HFFc6 (cell line): ENCODE data around the gene GBP1. TPM values are rescaled to one million over a fixed set of nuclear protein-coding genes. Genes with fewer than 3 reads are reported as not detected.
"Not testable (repeated sequence)": the region's sequence is repeated elsewhere in the genome, so short reads cannot be mapped to it uniquely, and the experiment has no call there.

Experiments used
- DNase-seq: peaks from one replicate; pipeline ENCODE4 v3.0.0-alpha.2; 2018
- H3K27ac Mint-ChIP-seq: 2 replicates; pipeline ENCODE4 v1.8.0; 2020; ENCODE audit warnings: mild to moderate bottlenecking, mixed read lengths
- H3K27me3 Mint-ChIP-seq: 2 replicates; pipeline ENCODE4 v1.8.0; 2021; ENCODE audit warnings: mild to moderate bottlenecking, moderate library complexity, mixed read lengths; ENCODE audit not compliant: insufficient read depth
- H3K36me3 Mint-ChIP-seq: 2 replicates; pipeline ENCODE4 v1.8.0; 2021; ENCODE audit warnings: low read depth, mixed read lengths
- H3K4me1 Mint-ChIP-seq: 2 replicates; pipeline ENCODE4 v1.8.0; 2020; ENCODE audit warnings: low read depth, mixed read lengths
- H3K4me3 Mint-ChIP-seq: 2 replicates; pipeline ENCODE4 v1.8.0; 2020; ENCODE audit warnings: mild to moderate bottlenecking, moderate library complexity, mixed read lengths
- H3K9me3 Mint-ChIP-seq: 2 replicates; pipeline ENCODE4 v1.8.0; 2020; ENCODE audit warnings: mild to moderate bottlenecking, mixed read lengths
- total RNA-seq, 6 experiments: library from RNA; stranded (reverse); fragmentation: NEBNext Ultra II Directional; extraction: Animal tissue kit (Norgen Biotek cat#: 25700); gene quantifications; 2 replicates in 1 of 6; 3 replicates in 5 of 6; pipeline ENCODE4 v1.2.3, GENCODE V29; 2021
- TF ChIP-seq, protein P1 (sequence below): fragments of 200-600 bp; sonication (generic); IDR thresholded peaks from 2 replicates; pipeline ENCODE4 v1.5.0; 2021; ENCODE audit warnings: antibody characterized with exemption, mild to moderate bottlenecking

The GBP1 gene
- total RNA-seq, 6 experiments from 2014 or later, result 26.7 to 32.7 (median 29.9) TPM

DNA sequence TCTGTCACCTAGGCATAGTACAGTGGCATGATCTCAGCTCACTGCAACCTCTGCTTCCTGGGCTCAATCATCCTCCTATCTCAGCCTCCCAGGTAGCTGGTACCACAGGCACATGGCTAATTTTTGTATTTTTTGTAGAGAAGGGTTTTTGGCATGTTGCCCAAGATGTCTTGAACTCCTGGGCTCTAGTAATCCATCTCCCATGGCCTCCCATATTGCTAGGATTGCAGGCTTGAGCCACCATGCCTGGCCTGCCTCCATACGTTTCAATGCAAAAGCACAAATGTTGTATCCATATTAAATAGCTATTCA, 24.7 kb downstream of the GBP1 start:
- TF ChIP-seq, protein P1, sequence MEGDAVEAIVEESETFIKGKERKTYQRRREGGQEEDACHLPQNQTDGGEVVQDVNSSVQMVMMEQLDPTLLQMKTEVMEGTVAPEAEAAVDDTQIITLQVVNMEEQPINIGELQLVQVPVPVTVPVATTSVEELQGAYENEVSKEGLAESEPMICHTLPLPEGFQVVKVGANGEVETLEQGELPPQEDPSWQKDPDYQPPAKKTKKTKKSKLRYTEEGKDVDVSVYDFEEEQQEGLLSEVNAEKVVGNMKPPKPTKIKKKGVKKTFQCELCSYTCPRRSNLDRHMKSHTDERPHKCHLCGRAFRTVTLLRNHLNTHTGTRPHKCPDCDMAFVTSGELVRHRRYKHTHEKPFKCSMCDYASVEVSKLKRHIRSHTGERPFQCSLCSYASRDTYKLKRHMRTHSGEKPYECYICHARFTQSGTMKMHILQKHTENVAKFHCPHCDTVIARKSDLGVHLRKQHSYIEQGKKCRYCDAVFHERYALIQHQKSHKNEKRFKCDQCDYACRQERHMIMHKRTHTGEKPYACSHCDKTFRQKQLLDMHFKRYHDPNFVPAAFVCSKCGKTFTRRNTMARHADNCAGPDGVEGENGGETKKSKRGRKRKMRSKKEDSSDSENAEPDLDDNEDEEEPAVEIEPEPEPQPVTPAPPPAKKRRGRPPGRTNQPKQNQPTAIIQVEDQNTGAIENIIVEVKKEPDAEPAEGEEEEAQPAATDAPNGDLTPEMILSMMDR, result no peak
- Mint-ChIP-seq H3K9me3 (peaks cover 4% of the 10 kb centered on the region; the same call in 1 of the 2 replicates), H3K27me3 (peaks cover 8% of the 10 kb centered on the region; the same call in 1 of the 2 replicates), H3K27ac (no peak overlapping the region), H3K4me1 (peaks cover 15% of the 10 kb centered on the region), H3K36me3 (no peaks in the 10 kb centered on the region), H3K4me3 (no peak overlapping the region)
- DNase-seq, result no peak

DNA sequence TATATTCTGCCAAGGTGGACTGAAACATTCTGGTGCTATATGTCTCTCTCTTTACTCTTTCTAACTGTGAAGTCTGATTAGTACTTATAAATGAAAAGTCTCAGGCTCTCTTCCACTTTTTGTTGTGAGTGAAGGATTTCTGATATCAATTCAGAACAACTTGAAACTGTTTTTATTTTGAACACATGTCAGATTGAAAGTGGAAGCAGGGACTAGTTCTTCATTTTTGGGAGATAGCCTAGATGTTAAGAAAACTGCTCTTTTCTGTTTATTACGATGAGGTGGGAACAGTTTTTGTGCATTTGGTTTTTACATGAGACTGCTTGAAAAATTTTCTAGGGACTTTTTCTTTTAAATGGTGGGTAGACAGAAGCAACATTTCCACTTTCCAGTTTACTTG, 27.8 kb downstream of the GBP1 start:
- Mint-ChIP-seq H3K4me3 (no peak overlapping the region), H3K36me3 (no peaks in the 10 kb centered on the region), H3K9me3 (no peaks in the 10 kb centered on the region), H3K27me3 (peaks cover 16% of the 10 kb centered on the region), H3K4me1 (peaks cover 15% of the 10 kb centered on the region), H3K27ac (no peak overlapping the region)
- DNase-seq, result no peak
- TF ChIP-seq, protein P1, result no peak

DNA sequence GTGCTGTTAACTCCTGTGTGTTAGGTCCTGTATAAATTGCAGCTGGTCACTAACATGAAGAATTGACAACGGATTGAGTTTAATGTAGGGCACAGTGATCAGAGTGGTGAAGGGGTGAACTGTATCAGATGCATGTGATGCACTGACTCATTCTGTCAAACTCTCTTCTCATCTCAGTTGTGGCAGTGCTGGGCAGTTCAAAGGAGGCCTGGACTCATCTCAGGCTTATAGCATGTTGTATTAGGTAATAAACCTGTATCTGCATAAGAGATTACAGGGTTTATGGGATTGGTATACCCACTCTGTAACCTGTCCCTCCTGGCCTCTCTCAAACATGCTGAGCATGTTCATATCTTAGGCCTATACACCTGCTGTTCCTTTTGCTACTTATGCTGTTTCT, 29.9 kb downstream of the GBP1 start:
- no peak for DNase-seq
- peaks cover 15% of the 10 kb centered on the region for H3K27me3 Mint-ChIP-seq
- H3K27ac Mint-ChIP-seq, result no peak overlapping the region
- H3K4me3 Mint-ChIP-seq, result no peak overlapping the region
- peaks cover 6% of the 10 kb centered on the region for H3K9me3 Mint-ChIP-seq
- H3K4me1 Mint-ChIP-seq, result no peaks in the 10 kb centered on the region
- TF ChIP-seq, protein P1, result no peak
- H3K36me3 Mint-ChIP-seq, result no peaks in the 10 kb centered on the region; the same call in 1 of the 2 replicates

DNA sequence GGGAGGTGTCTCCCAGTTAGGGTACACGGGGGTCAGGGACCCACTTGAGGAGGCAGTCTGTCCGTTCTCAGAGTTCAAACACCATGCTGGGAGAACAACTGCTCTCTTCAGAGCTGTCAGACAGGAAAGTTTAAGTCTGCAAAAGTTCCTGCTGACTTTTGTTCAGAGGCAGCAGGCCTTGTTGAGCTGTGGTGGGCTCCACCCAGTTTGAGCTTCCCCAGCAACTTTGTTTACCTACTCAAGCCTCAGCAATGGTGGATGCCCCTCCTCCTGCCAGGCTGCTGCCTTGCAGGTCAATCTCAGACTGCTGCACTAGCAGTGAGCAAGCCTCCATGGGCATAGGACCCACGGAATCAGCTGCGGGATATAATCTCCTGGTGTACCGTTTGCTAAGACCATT, 31.0 kb downstream of the GBP1 start:
- not testable (repeated sequence) for H3K4me3 Mint-ChIP-seq, DNase-seq, H3K36me3 Mint-ChIP-seq, H3K27ac Mint-ChIP-seq, H3K4me1 Mint-ChIP-seq
- Mint-ChIP-seq H3K9me3 (peaks cover 10% of the 10 kb centered on the region), H3K27me3 (peaks cover 14% of the 10 kb centered on the region)

DNA sequence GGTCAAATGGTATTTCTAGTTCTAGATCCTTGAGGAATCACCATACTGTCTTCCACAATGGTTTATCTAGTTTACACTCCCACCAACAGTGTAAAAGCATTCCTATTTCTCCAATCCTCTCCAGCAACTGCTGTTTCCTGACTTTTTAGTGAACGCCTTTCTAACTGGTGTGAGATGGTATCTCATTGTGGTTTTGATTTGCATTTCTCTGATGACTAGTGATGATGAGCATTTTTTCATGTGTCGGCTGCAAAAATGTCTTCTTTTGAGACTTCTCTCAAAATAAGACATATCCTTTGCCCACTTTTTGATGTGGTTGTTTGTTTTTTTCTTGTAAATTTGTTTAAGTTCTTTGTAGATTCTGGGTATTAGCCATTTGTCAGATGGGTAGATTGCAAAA, 36.0 kb downstream of the GBP1 start:
- peaks cover 11% of the 10 kb centered on the region for H3K27me3 Mint-ChIP-seq
- not testable (repeated sequence) for H3K36me3 Mint-ChIP-seq, H3K27ac Mint-ChIP-seq, DNase-seq, H3K4me3 Mint-ChIP-seq, H3K4me1 Mint-ChIP-seq
- H3K9me3 Mint-ChIP-seq, result peaks cover 10% of the 10 kb centered on the region

DNA sequence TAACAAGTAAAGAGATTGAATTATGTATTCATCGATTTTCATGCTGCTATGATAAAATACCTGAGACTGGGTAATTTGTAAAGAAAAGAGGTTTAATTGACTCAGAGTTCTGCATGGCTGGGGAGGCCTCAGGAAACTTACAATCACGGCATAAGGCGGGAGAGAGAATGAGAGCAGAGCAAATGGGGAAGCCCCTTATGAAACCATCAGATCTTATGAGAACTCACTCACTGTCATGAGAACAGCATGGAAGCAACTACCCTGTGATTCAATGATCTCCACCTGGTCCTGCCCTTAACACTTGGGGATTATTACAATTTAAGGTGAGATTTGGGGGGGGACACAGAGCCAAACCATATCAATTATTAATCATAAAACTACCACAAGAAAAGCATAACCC, 39.1 kb downstream of the GBP1 start:
- no peak for DNase-seq
- Mint-ChIP-seq H3K4me1 (peaks cover 15% of the 10 kb centered on the region), H3K27me3 (peaks cover 3% of the 10 kb centered on the region; the same call in 1 of the 2 replicates), H3K27ac (no peak overlapping the region), H3K36me3 (no peaks in the 10 kb centered on the region; the same call in 1 of the 2 replicates), H3K4me3 (no peak overlapping the region), H3K9me3 (peaks cover 10% of the 10 kb centered on the region)
- TF ChIP-seq, protein P1, result no peak

DNA sequence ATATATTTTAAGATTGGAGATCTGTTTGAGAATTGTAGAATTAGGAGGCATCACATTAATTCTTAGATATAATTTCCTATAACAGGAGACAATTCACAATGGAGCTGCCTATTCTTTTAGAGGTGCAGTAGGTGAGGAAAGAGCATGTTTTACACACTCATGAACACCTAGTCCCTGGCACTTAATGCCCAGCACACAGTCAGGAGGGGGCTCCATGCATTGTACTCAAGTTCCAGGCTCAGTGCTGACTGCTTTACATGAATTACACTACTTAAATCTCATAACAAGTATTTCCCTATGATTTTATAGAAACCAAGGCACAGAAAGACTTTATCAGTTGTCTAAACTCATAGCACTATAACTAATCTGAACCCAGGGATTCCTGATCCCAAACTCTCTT, 42.0 kb downstream of the GBP1 start:
- H3K27me3 Mint-ChIP-seq, result no peaks in the 10 kb centered on the region
- H3K9me3 Mint-ChIP-seq, result no peaks in the 10 kb centered on the region
- DNase-seq, result no peak
- peaks cover 37% of the 10 kb centered on the region for H3K4me1 Mint-ChIP-seq
- H3K27ac Mint-ChIP-seq, result peak overlapping the region; percentile 82
- TF ChIP-seq, protein P1, result no peak
- peak overlapping the region; percentile 90 for H3K4me3 Mint-ChIP-seq
- peaks cover 21% of the 10 kb centered on the region; the same call in 1 of the 2 replicates for H3K36me3 Mint-ChIP-seq
